GM23248 (cell line): ENCODE results near the gene DYRK1A. TPM values are rescaled to one million over a fixed set of nuclear protein-coding genes. Genes with fewer than 3 reads are reported as not detected.
A peak's percentile ranks its signal among the peaks of the same experiment; 100 is the strongest.

ENCODE experiments used
- DNase-seq: peaks from one replicate; pipeline ENCODE4 v3.0.0-alpha.2; 2015
- H2AFZ ChIP-seq: fragments of 200-600 bp; sonication (generic); 2 replicates; pipeline ENCODE4 v1.6.1; 2016; ENCODE audit warnings: antibody characterized with exemption
- H3F3A ChIP-seq: fragments of 200-600 bp; sonication (generic); 2 replicates; pipeline ENCODE4 v1.6.1; 2016; ENCODE audit warnings: mild to moderate bottlenecking, antibody characterized with exemption, mixed run types; ENCODE audit not compliant: insufficient read depth
- H3K27ac ChIP-seq: fragments of 200-600 bp; sonication (generic); 2 replicates; pipeline ENCODE4 v1.5.1; 2016; ENCODE audit warnings: mild to moderate bottlenecking
- H3K27me3 ChIP-seq: fragments of 200-600 bp; sonication (generic); replicated peaks from 2 replicates; pipeline ENCODE4 v1.6.1; 2016; ENCODE audit warnings: mild to moderate bottlenecking; ENCODE audit not compliant: insufficient read depth
- H3K36me3 ChIP-seq: fragments of 200-600 bp; sonication (generic); 2 replicates; pipeline ENCODE4 v1.6.1; 2016; ENCODE audit warnings: low read depth, mild to moderate bottlenecking
- H3K4me1 ChIP-seq: fragments of 200-600 bp; sonication (generic); 2 replicates; pipeline ENCODE4 v1.6.1; 2016; ENCODE audit warnings: mild to moderate bottlenecking; ENCODE audit not compliant: insufficient read depth
- H3K4me2 ChIP-seq: fragments of 200-600 bp; sonication (generic); one replicate; pipeline ENCODE4 v1.6.1; 2016; ENCODE audit warnings: mild to moderate bottlenecking; ENCODE audit not compliant: unreplicated experiment
- H3K4me3 ChIP-seq: fragments of 200-600 bp; sonication (generic); 2 replicates; pipeline ENCODE4 v1.5.1; 2016; ENCODE audit warnings: mild to moderate bottlenecking
- H3K79me2 ChIP-seq: fragments of 200-600 bp; sonication (generic); 2 replicates; pipeline ENCODE4 v1.6.1; 2016; ENCODE audit warnings: mild to moderate bottlenecking; ENCODE audit not compliant: insufficient read depth
- H3K9ac ChIP-seq: fragments of 200-600 bp; sonication (generic); 2 replicates; pipeline ENCODE4 v1.6.1; 2016; ENCODE audit warnings: mild to moderate bottlenecking
- H3K9me2 ChIP-seq: fragments of 200-600 bp; sonication (generic); 2 replicates; pipeline ENCODE4 v1.6.1; 2016; ENCODE audit warnings: mixed run types, mild to moderate bottlenecking, moderate library complexity; ENCODE audit not compliant: insufficient read depth
- H3K9me3 ChIP-seq: fragments of 200-600 bp; sonication (generic); one replicate; pipeline ENCODE4 v1.6.1; 2017; ENCODE audit warnings: low read depth
- H4K20me1 ChIP-seq: fragments of 200-600 bp; sonication (generic); 2 replicates; pipeline ENCODE4 v1.6.0; 2016; ENCODE audit not compliant: insufficient read depth
- EZH2 ChIP-seq: fragments of 200-600 bp; sonication (generic); IDR thresholded peaks from 2 replicates; pipeline ENCODE4 v1.6.1; 2018; ENCODE audit warnings: antibody characterized with exemption, mild to moderate bottlenecking; ENCODE audit not compliant: insufficient read depth, poor library complexity, severe bottlenecking
- EZH2phosphoT487 ChIP-seq: fragments of 200-600 bp; sonication (generic); IDR thresholded peaks from 2 replicates; pipeline ENCODE4 v1.6.1; 2018; ENCODE audit warnings: antibody characterized with exemption, moderate library complexity, mild to moderate bottlenecking, low read depth; ENCODE audit not compliant: insufficient read depth
- WGBS, 2 experiments: methylation state at CpG; one replicate each; pipeline ENCODE4 v1.1.6; 2015 to 2017; ENCODE audit warnings: low lambda C conversion rate in 2 of 2, low coverage in 1 of 2; ENCODE audit errors: missing lambda C conversion rate in 2 of 2; 5-methylcytosine and 5-hydroxymethylcytosine counted together
- in situ Hi-C: fragments of 300-500 bp; cut with MboI; formaldehyde crosslinking; loops from 2 replicates; pipeline ENCODE4 v1.15.0; 2020
- polyA plus RNA-seq: library from polyadenylated mRNA; unstranded; fragments of >200 nt; fragmentation: Nextera tagmentation; extraction: Ambion mirVana; gene quantifications from 2 replicates; pipeline ENCODE4 v1.2.1, GENCODE V29; 2016
- total RNA-seq: library from RNA; depleted of rRNA; stranded (reverse); fragments of >200 nt; shearing (Covaris generic); gene quantifications from 2 replicates; pipeline ENCODE4 v1.2.3, GENCODE V29; 2014

The DYRK1A gene
- total and polyA plus RNA-seq, 2 experiments from 2014 or later, result 2.5 to 41.3 TPM

DNA sequence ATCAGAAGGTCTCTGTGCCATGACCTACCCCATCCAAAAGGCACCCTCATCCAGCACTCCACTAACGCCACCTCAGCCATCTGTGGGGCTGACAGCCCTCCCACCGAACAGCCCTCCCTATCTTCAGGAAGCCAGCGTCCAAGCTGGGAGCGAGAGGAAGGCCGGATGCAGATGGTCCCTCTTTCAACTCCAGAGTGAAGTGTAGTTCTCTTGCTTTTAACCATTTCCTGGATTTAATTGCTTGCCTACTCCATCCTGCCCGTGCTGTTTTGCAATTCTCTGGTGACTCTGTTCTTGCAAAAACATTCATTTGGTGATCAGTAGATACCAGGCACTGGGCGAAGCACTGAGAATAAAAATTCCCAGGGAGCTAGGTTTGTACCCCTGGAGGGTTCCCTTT lies 8.2 kb upstream of the DYRK1A start:
- in situ Hi-C loops, result no loop called here
- Histone ChIP-seq H3F3A (no peaks in the 10 kb centered on the region), H3K4me3 (no peak overlapping the region), H3K9me2 (no peaks in the 10 kb centered on the region), H3K4me1 (no peaks in the 10 kb centered on the region), H3K36me3 (no peaks in the 10 kb centered on the region), H3K27ac (no peak overlapping the region), H3K79me2 (no peaks in the 10 kb centered on the region), H3K9ac (no peak overlapping the region), H3K4me2 (no peak overlapping the region), H2AFZ (peak overlapping the region; percentile 62), H3K9me3 (no peaks in the 10 kb centered on the region), H4K20me1 (no peaks in the 10 kb centered on the region), H3K27me3 (no peaks in the 10 kb centered on the region)
- 20 to 25% methylated on average over 7 of the region's 7 CpGs for WGBS, 2 experiments
- no peak for DNase-seq
- TF ChIP-seq EZH2, result no peak
- no peak for TF ChIP-seq EZH2phosphoT487

DNA sequence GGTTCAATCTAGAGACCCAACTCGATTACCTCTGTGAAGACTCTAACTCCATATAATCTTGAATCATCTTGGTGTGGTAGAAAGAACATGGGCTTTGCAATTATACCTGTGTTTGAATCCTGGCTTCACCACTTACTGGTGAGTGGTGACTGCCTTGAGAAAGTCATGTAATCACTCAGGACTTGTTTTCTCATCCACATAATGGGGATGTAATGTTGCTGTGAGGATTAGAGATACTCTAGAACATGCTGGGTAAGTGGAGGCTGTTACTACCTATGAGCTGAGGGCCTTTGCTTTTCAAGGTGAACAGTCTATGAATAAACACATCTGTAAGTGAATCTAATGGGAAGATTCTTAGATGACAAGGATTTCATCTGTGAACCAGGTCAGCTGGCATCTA lies 2.6 kb upstream of the DYRK1A start:
- H2AFZ ChIP-seq, result no peak overlapping the region
- no peak for DNase-seq
- no peaks in the 10 kb centered on the region for H3K9me3 ChIP-seq
- in situ Hi-C loops, result no loop called here
- H4K20me1 ChIP-seq, result no peaks in the 10 kb centered on the region
- no peaks in the 10 kb centered on the region for H3K36me3 ChIP-seq
- H3K79me2 ChIP-seq, result peaks cover 20% of the 10 kb centered on the region
- H3K4me2 ChIP-seq, result no peak overlapping the region
- H3K27ac ChIP-seq, result no peak overlapping the region
- H3K4me3 ChIP-seq, result no peak overlapping the region
- no peaks in the 10 kb centered on the region for H3K27me3 ChIP-seq
- H3K9ac ChIP-seq, result no peak overlapping the region
- TF ChIP-seq EZH2phosphoT487 (no peak), EZH2 (no peak)
- H3F3A ChIP-seq, result peaks cover 15% of the 10 kb centered on the region
- peaks cover 8% of the 10 kb centered on the region for H3K4me1 ChIP-seq
- 70 to 83% methylated on average over 1 of the region's 1 CpG for WGBS, 2 experiments
- no peaks in the 10 kb centered on the region for H3K9me2 ChIP-seq

DNA sequence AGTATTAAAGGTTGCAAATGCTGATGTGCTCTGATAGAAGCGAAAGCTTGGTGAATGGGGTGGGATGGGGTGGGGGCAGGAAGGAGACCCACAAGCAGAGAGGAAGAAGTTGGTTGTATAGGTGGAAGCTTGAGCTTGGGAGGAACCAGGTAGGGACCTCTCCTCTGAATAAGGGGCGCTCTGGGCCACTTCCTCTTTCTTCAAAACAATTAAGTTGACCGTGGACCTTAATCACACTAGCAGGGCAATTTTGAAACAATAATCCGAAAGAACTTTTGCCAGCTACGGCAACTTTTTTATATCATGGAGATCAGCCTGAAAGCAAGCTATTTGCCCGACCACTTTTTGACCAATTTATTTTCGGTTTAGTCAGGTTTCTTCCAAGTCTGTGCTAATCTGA lies 1.9 kb upstream of the DYRK1A start:
- no peak overlapping the region for H3K27ac ChIP-seq
- in situ Hi-C loops, result no loop called here
- H3K4me2 ChIP-seq, result peak overlapping the region; percentile 97
- H3K9me2 ChIP-seq, result no peaks in the 10 kb centered on the region
- peaks cover 28% of the 10 kb centered on the region for H3K79me2 ChIP-seq
- peaks cover 16% of the 10 kb centered on the region for H3K4me1 ChIP-seq
- no peaks in the 10 kb centered on the region for H3K9me3 ChIP-seq
- H3K4me3 ChIP-seq, result peak overlapping the region; percentile 79
- H3F3A ChIP-seq, result peaks cover 23% of the 10 kb centered on the region
- no peaks in the 10 kb centered on the region for H3K27me3 ChIP-seq
- no peak for TF ChIP-seq EZH2
- H3K9ac ChIP-seq, result peak overlapping the region; percentile 89; the same call in 1 of the 2 replicates
- WGBS, 2 experiments, result 87 to 90% methylated on average over 7 of the region's 7 CpGs
- no peaks in the 10 kb centered on the region for H4K20me1 ChIP-seq
- DNase-seq, result no peak
- H2AFZ ChIP-seq, result peak overlapping the region; percentile 82; the same call in 1 of the 2 replicates
- H3K36me3 ChIP-seq, result no peaks in the 10 kb centered on the region

DNA sequence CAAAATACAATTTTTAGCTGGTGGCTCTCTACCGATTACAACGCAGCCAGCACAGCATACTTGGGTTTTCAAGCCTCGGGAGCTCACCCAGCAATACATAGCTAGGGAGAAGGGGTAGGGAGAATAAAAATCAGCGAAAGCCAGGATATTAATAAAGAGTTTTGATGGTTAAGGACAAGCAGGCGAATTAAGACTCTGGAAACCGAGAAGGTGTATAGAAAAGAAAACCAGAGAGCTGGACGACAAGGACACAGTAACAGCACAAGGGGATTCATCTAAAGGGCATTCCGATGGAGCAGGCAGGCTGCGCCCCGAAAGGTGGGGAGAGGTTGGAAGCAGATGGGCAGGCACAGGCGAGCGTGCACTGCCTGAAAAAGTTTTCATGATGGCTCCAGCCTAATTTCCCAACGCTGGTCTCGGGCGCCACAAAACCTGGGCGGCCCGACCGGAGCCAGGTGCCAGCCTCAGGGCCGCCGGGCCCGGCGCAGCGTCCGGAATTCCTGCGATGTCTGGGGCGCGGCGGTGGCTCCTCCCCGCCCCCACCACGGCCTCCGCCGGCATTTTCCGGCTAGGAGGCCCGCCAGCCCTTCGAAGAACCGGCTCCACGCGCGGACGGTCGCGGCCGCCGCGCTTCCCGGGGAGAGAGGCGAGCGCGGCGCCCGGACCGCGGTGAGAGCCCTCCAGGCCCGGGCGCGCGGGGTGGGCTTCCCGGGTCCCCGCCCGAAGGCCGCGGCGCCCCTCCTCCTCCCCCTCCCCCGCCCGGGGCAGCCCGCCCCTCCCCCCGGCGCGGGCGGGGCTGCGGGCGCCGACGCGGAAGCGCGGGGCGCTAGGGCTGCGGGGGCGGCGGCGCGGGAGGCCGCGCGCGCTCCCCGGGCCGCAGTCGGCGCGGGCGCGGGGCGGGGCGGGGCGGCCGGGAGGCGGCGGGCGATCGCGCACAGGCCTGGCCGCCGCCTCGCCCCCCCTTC lies 774 bp upstream of the DYRK1A start:
- Histone ChIP-seq H3K9me2 (no peaks in the 10 kb centered on the region), H3K36me3 (no peaks in the 10 kb centered on the region), H3K4me3 (peak overlapping the region; percentile 79), H3K4me2 (peak overlapping the region; percentile 97), H3K4me1 (peaks cover 25% of the 10 kb centered on the region), H3K27me3 (no peaks in the 10 kb centered on the region), H3K9me3 (no peaks in the 10 kb centered on the region), H4K20me1 (no peaks in the 10 kb centered on the region), H3F3A (peaks cover 33% of the 10 kb centered on the region), H3K9ac (peak overlapping the region; percentile 89), H3K79me2 (peaks cover 39% of the 10 kb centered on the region), H2AFZ (peak overlapping the region; percentile 82), H3K27ac (peak overlapping the region; percentile 95)
- WGBS, 2 experiments, result 1 to 4% methylated on average over 28 to 49 of the region's 106 CpGs
- in situ Hi-C loops, result no loop called here
- peak; percentile 82 for DNase-seq
- TF ChIP-seq EZH2 (no peak), EZH2phosphoT487 (no peak)
